Ishikawa (cell line): Measurements from ENCODE around the gene NHLRC2.

Experiments used
- CEBPB ChIP-seq: IDR thresholded peaks from 2 replicates; pipeline ENCODE4 v1.6.1; 2012
- CREB1 ChIP-seq: IDR thresholded peaks from 2 replicates; pipeline ENCODE4 v1.6.1; 2012; ENCODE audit warnings: low read depth
- EGR1 ChIP-seq: IDR thresholded peaks from 2 replicates; pipeline ENCODE4 v1.6.1; 2012
- EP300 ChIP-seq: IDR thresholded peaks from 2 replicates; pipeline ENCODE4 v1.6.1; 2012; ENCODE audit warnings: borderline replicate concordance
- FOXM1 ChIP-seq: IDR thresholded peaks from 2 replicates; pipeline ENCODE4 v1.6.1; 2012; ENCODE audit warnings: low read depth, borderline replicate concordance
- MAX ChIP-seq: IDR thresholded peaks from 2 replicates; pipeline ENCODE4 v1.6.1; 2012
- NFIC ChIP-seq: IDR thresholded peaks from 2 replicates; pipeline ENCODE4 v1.6.1; 2012
- RAD21 ChIP-seq: IDR thresholded peaks from 2 replicates; pipeline ENCODE4 v1.6.1; 2012; ENCODE audit warnings: low read depth
- REST ChIP-seq: IDR thresholded peaks from 2 replicates; pipeline ENCODE4 v1.6.1; 2012; ENCODE audit warnings: low read depth, mild to moderate bottlenecking
- TAF1 ChIP-seq: IDR thresholded peaks from 2 replicates; pipeline ENCODE4 v1.6.1; 2012; ENCODE audit warnings: low read depth, mild to moderate bottlenecking
- TCF12 ChIP-seq: IDR thresholded peaks from 2 replicates; pipeline ENCODE4 v1.6.1; 2012; ENCODE audit warnings: low read depth
- TEAD4 ChIP-seq: IDR thresholded peaks from 2 replicates; pipeline ENCODE4 v1.6.1; 2012
- YY1 ChIP-seq: IDR thresholded peaks from 2 replicates; pipeline ENCODE4 v1.6.1; 2012; ENCODE audit warnings: low read depth
- ZBTB7A ChIP-seq: IDR thresholded peaks from 2 replicates; pipeline ENCODE4 v1.6.1; 2012; ENCODE audit warnings: low read depth
- TF ChIP-seq, protein P1 (sequence below): IDR thresholded peaks from 2 replicates; pipeline ENCODE4 v1.6.1; 2012

NHLRC2 gene

GRCh38 chr10:113927440-113927839, 73.0 kb downstream of the NHLRC2 start:
- TF ChIP-seq CEBPB (no peak), YY1 (no peak), TEAD4 (no peak), RAD21 (no peak), CREB1 (no peak)

DNA sequence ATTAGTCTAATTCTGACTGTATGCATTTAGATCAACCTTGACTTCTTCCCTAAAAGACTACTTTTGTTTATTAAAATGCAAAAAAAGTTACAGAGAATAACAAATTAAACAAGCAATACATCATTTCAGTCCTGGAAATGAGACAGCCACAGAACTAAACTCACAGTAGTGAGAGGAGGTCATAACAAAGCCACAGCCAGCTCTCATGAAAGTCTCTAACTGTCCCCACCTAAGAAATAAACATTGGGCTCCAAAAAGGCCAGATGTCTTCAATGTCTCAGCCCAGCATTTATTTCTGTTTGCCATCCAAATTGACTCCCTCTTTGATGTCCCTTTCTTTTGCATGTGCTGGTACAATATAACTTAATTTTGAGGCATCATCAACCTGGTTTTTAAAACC, 74.4 kb downstream of the NHLRC2 start:
- TF ChIP-seq RAD21 (no peak), NFIC (no peak), YY1 (no peak), FOXM1 (no peak), CEBPB (no peak)

GRCh38 chr10:113929522-113929921, 75.1 kb downstream of the NHLRC2 start:
- no peak for TF ChIP-seq CREB1
- TF ChIP-seq TAF1, result no peak
- TF ChIP-seq EGR1, result no peak
- no peak for TF ChIP-seq NFIC
- TF ChIP-seq CEBPB, result no peak
- TF ChIP-seq ZBTB7A, result no peak

DNA sequence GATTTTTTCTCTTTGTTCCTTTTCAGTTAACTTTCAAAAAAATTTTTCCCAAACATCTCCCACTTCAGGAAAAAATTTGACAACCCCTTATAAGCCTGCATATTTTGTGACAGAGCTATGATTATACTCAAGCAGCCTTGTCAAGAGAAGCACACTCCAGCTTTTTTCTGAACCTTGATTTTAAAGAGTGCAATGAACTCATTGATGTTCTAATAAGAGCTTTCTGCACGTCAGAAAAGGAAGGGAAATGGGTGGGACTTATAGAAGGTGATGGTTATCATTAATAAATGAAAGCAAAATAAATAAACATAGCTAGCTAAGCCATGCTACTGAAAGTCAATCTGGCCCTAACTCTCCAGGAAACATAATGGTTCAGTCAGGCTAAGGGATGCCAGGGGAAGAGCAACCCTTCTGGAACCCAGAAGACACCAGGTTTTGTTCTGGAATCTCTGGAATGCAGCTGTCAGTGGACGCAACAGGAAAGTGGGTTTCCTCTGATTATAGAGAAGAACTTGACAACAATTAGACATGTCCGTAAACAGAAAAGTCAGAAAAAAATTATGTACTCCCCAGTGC, 76.1 kb downstream of the NHLRC2 start:
- no peak for TF ChIP-seq CREB1
- no peak for TF ChIP-seq MAX
- TF ChIP-seq TAF1, result no peak
- no peak for TF ChIP-seq TCF12
- TF ChIP-seq RAD21, result no peak
- TF ChIP-seq EP300, result no peak
- no peak for TF ChIP-seq TEAD4
- TF ChIP-seq ZBTB7A, result no peak
- TF ChIP-seq CEBPB, result no peak
- TF ChIP-seq EGR1, result no peak
- TF ChIP-seq REST, result no peak
- TF ChIP-seq YY1, result no peak
- no peak for TF ChIP-seq NFIC
- TF ChIP-seq, protein P1, sequence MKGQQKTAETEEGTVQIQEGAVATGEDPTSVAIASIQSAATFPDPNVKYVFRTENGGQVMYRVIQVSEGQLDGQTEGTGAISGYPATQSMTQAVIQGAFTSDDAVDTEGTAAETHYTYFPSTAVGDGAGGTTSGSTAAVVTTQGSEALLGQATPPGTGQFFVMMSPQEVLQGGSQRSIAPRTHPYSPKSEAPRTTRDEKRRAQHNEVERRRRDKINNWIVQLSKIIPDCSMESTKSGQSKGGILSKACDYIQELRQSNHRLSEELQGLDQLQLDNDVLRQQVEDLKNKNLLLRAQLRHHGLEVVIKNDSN, result no peak
- TF ChIP-seq FOXM1, result no peak

GRCh38 chr10:113932854-113933253, 78.4 kb downstream of the NHLRC2 start:
- no peak for TF ChIP-seq RAD21
- TF ChIP-seq ZBTB7A, result no peak
- TF ChIP-seq, protein P1, result no peak
- TF ChIP-seq TCF12, result no peak
- TF ChIP-seq MAX, result no peak
- no peak for TF ChIP-seq FOXM1
- no peak for TF ChIP-seq NFIC
- TF ChIP-seq TEAD4, result no peak
- no peak for TF ChIP-seq CREB1

DNA sequence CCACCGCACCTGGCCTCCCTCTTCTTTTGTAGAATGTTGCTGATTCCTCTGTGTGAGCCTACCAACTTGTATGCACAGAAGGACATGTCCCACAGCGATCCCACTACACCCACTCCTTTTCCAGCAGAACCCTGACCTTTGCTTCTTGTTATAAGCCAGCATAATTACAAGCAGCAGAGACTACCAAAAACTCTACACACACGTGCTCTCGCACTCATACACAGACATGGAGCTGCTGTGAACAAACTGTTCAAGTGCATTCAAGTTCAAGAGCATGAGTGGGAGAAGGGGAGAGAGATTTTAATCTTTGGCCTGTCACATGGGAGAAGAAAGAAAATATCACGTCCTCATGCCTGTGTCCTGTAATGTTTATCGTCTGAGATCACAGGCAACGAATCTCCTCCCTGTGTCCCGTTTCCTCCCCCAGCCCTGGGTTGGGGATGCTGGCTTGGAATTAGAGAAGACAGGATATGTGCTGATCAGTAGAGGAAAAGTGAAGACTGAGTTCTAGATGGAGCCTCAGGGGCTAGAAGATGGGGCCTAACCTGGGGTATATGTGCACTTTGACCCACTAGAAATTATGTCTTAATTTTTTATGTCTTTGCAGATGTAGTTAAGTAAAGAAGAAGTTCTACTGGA, 79.6 kb downstream of the NHLRC2 start:
- TF ChIP-seq, protein P1, result no peak
- TF ChIP-seq RAD21 (no peak), EGR1 (no peak), CEBPB (no peak), TCF12 (no peak), REST (no peak), ZBTB7A (no peak), TAF1 (no peak), NFIC (no peak), EP300 (no peak), MAX (no peak), YY1 (no peak)
